NB4 (cell line): ENCODE results near the gene ARHGAP15.
A peak's percentile ranks its signal among the peaks of the same experiment; 100 is the strongest.

Experiments
- DNase-seq: peaks from one replicate; pipeline ENCODE4 v3.0.0; 2010; ENCODE audit warnings: low read depth
- H3K4me3 ChIP-seq: one replicate; pipeline ENCODE4 v1.5.1; 2011; ENCODE audit warnings: mild to moderate bottlenecking, low read depth, low read length, moderate library complexity
- CTCF ChIP-seq: IDR thresholded peaks from one replicate; pipeline ENCODE4 v1.5.1; 2012; ENCODE audit warnings: low read depth, low read length
- MYC ChIP-seq: IDR thresholded peaks from 2 replicates; pipeline ENCODE4 v1.6.1; 2011; ENCODE audit warnings: low read depth, low read length
- POLR2A ChIP-seq: IDR thresholded peaks from 2 replicates; pipeline ENCODE4 v1.6.1; 2011; ENCODE audit warnings: mild to moderate bottlenecking; ENCODE audit not compliant: insufficient read length; ENCODE audit errors: extremely low read depth
- TF ChIP-seq, protein P1 (sequence below): IDR thresholded peaks from 2 replicates; pipeline ENCODE4 v1.6.1; 2011; ENCODE audit warnings: low read depth, low read length

Gene ARHGAP15

GRCh38 chr2:143294068-143294467, 164.8 kb downstream of the ARHGAP15 start:
- H3K4me3 ChIP-seq: no peak overlapping the region
- no peak for DNase-seq
- TF ChIP-seq MYC (no peak), POLR2A (no peak), CTCF (no peak)
- TF ChIP-seq, protein P1, sequence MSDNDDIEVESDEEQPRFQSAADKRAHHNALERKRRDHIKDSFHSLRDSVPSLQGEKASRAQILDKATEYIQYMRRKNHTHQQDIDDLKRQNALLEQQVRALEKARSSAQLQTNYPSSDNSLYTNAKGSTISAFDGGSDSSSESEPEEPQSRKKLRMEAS: no peak

DNA sequence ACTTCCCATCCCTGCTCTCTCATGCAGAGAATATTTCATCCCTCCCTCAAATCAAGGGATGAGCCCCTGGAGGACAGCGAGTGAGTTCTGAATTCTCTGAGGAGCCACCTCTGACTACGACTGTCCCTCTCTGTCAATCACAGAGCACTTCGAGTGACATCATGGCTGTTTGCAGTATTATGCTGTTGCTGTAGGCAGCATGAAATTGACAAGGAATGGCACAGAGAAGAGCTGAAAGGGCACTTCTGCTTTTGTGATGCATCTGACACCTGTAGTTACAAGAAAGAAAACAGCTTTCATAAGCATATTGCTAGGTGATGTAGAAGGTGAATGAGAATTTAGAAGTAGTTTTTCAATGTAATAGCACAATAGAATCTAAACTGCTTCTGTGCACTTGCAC, 166.9 kb downstream of the ARHGAP15 start:
- H3K4me3 ChIP-seq: no peak overlapping the region
- TF ChIP-seq MYC: no peak
- TF ChIP-seq, protein P1: no peak
- no peak for TF ChIP-seq POLR2A
- DNase-seq: peak; percentile 20

DNA sequence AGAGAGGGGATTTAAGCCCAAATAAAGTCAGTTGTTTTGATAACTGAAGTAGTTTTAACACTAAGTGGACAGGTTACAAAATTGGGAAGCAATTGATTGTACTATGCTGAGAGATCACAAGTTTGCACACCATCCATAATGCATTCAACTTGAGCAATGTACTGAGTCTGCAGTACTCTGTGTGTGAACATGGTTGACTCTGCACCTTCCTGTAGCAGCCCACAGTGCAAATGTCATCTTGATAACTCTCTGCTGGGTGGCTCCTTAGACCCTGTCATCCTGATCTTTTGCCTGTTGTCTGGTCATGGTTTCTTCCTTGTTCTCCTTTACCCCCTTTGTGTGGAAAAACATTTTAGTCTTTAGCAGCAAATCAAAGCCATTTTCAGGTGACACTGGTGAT, 168.0 kb downstream of the ARHGAP15 start:
- no peak for DNase-seq
- no peak overlapping the region for H3K4me3 ChIP-seq
- no peak for TF ChIP-seq POLR2A
- no peak for TF ChIP-seq CTCF
- TF ChIP-seq, protein P1: no peak
- TF ChIP-seq MYC: no peak

- DNase-seq: no peak
- TF ChIP-seq MYC (no peak), CTCF (no peak)
- no peak overlapping the region for H3K4me3 ChIP-seq
Observed at GRCh38 chr2:143300536-143300935, 171.3 kb downstream of the ARHGAP15 start.

DNA sequence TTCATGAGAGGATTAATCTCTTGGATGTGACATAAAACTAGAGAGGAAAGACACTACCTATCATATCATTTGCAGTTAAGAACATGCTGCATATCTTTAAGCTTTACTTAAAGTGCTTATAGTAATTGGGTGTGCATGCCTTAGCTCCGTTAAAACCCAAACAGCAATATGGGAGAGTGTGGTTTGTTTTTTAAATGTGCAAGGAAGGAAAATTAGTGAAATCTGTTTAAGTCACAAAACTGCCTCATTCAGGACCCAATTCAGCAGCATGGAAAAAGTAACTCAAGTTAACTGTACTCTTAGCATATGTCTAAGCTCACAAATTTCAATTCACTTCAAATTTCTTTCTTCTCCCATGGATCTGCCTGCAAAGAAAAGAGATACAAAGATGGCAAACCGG, 182.2 kb downstream of the ARHGAP15 start:
- H3K4me3 ChIP-seq: no peak overlapping the region
- TF ChIP-seq POLR2A: no peak
- no peak for TF ChIP-seq CTCF
- TF ChIP-seq, protein P1: no peak
- no peak for TF ChIP-seq MYC
- DNase-seq: no peak

DNA sequence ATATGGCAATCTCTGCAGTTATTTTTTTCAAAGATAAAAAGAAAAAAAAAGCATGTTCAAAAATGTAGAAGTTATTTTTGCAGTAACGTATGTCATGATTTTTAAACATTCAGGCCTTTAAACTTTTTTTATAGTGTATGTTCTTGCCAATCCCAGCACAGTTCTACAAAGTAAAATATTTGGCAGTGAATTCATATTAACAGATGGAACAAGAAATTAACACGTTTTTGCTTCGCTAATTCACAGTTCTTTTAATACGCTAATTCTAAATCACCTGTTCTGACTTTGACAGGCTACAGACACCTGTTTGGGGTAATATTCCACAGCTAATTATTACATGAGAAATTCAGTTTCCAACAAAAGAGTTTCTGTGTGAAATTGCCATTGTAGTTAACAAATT, 183.2 kb downstream of the ARHGAP15 start:
- no peak for DNase-seq
- no peak for TF ChIP-seq POLR2A
- TF ChIP-seq, protein P1: no peak
- no peak for TF ChIP-seq MYC
- no peak for TF ChIP-seq CTCF

More for the DNA sequence above, 183.2 kb downstream of the ARHGAP15 start:
- no peak overlapping the region for H3K4me3 ChIP-seq
